ENCODE measurements around the gene DEDD.

- TF ChIP-seq ZFX (IDR thresholded peaks at IDR 0.05; ENCODE audit: borderline replicate concordance), result no peak
- TF ChIP-seq CTCF (IDR thresholded peaks at IDR 0.05), result no peak
These were observed 37.2 kb downstream of the DEDD start for GRCh38 chr1:161095230-161095629.
